ENCODE results near the gene LAMA3. TPM values are rescaled to one million over a fixed set of nuclear protein-coding genes. Genes with fewer than 3 reads are reported as not detected.

Gene LAMA3
- total and polyA plus RNA-seq, 9 donors, result 2.9 to 44.9 (median 14.8) TPM

- 43 to 52% (median 46%) methylated on average over 4 of the region's 4 CpGs for WGBS, 3 donors
- H3K4me1 ChIP-seq (ENCODE audit: insufficient read depth), result peaks cover 8% of the 10 kb centered on the region
- DNase-seq, result no peak
- intact Hi-C loops (cut with DNase I), result no loop called here
- no peaks in the 10 kb centered on the region for H3K36me3 ChIP-seq
- no peak overlapping the region for H3K27ac ChIP-seq
- no peak overlapping the region for H3K4me3 ChIP-seq
- H3K27me3 ChIP-seq, result no peaks in the 10 kb centered on the region
- H3K9me3 ChIP-seq, result no peaks in the 10 kb centered on the region
- TF ChIP-seq CTCF (IDR thresholded peaks at IDR 0.05) (no peak), EP300 (IDR thresholded peaks at IDR 0.05) (no peak), POLR2A (IDR thresholded peaks at IDR 0.05) (no peak)
Observed at GRCh38 chr18:23721696-23722480, 32.6 kb downstream of the LAMA3 start.

- H3K27me3 ChIP-seq, result no peaks in the 10 kb centered on the region
- 31 to 42% (median 37%) methylated on average over 3 of the region's 3 CpGs for WGBS, 3 donors
- TF ChIP-seq EP300 (IDR thresholded peaks at IDR 0.05) (no peak), CTCF (IDR thresholded peaks at IDR 0.05) (no peak), POLR2A (IDR thresholded peaks at IDR 0.05) (no peak)
- no peaks in the 10 kb centered on the region for H3K9me3 ChIP-seq
- peaks cover 8% of the 10 kb centered on the region for H3K4me1 ChIP-seq (ENCODE audit: insufficient read depth)
- intact Hi-C loops (cut with DNase I), result no loop called here
- no peak overlapping the region for H3K27ac ChIP-seq
- H3K4me3 ChIP-seq, result no peak overlapping the region
- H3K36me3 ChIP-seq, result no peaks in the 10 kb centered on the region
- DNase-seq, result no peak
Observed at GRCh38 chr18:23722646-23723045, 33.4 kb downstream of the LAMA3 start.

GRCh38 chr18:23723121-23723520 lies 33.9 kb downstream of the LAMA3 start:
- no peak for DNase-seq
- Histone ChIP-seq H3K4me3 (no peak overlapping the region), H3K9me3 (no peaks in the 10 kb centered on the region), H3K27ac (no peak overlapping the region), H3K4me1 (ENCODE audit: insufficient read depth) (peaks cover 8% of the 10 kb centered on the region), H3K27me3 (no peaks in the 10 kb centered on the region), H3K36me3 (no peaks in the 10 kb centered on the region)
- 67 to 82% (median 81%) methylated on average over 2 of the region's 2 CpGs for WGBS, 3 donors
- intact Hi-C loops (cut with DNase I), result no loop called here
- no peak for TF ChIP-seq CTCF (IDR thresholded peaks at IDR 0.05)
- no peak for TF ChIP-seq EP300 (IDR thresholded peaks at IDR 0.05)
- no peak for TF ChIP-seq POLR2A (IDR thresholded peaks at IDR 0.05)

GRCh38 chr18:23724681-23725080 lies 35.4 kb downstream of the LAMA3 start:
- H3K27me3 ChIP-seq, result no peaks in the 10 kb centered on the region
- no peaks in the 10 kb centered on the region for H3K36me3 ChIP-seq
- intact Hi-C loops (cut with DNase I), result no loop called here
- H3K4me1 ChIP-seq (ENCODE audit: insufficient read depth), result peaks cover 4% of the 10 kb centered on the region
- whole genome bisulfite sequencing, 3 donors, result 83 to 94% (median 89%) methylated on average over 3 of the region's 3 CpGs
- TF ChIP-seq EP300 (IDR thresholded peaks at IDR 0.05), result no peak
- no peak for TF ChIP-seq POLR2A (IDR thresholded peaks at IDR 0.05)
- TF ChIP-seq CTCF (IDR thresholded peaks at IDR 0.05), result no peak
- H3K9me3 ChIP-seq, result no peaks in the 10 kb centered on the region
- no peak for DNase-seq
- no peak overlapping the region for H3K4me3 ChIP-seq
- no peak overlapping the region for H3K27ac ChIP-seq
